K562 (cell line): ENCODE measurements around the gene DEDD. TPM values are rescaled to one million over a fixed set of nuclear protein-coding genes. Genes with fewer than 3 reads are reported as not detected.

Experiments
- AFF4 ChIP-seq: sonication (generic); formaldehyde crosslinking; IDR thresholded peaks from 2 replicates; pipeline ENCODE4 v1.8.0; 2023; ENCODE audit warnings: mild to moderate bottlenecking, missing genetic modification reagents
- ASH1L ChIP-seq: fragments of 450-650 bp; IDR thresholded peaks from 2 replicates; pipeline ENCODE4 v1.6.1; 2018; ENCODE audit warnings: borderline replicate concordance, mild to moderate bottlenecking, low read depth; ENCODE audit not compliant: partially characterized antibody
- GATA2 ChIP-seq: sonication (generic); formaldehyde crosslinking; IDR thresholded peaks from 2 replicates; pipeline ENCODE4 v1.4.0; 2020; ENCODE audit warnings: mild to moderate bottlenecking, missing genetic modification reagents
- NR3C1 ChIP-seq: sonication (generic); formaldehyde crosslinking; IDR thresholded peaks from 2 replicates; pipeline ENCODE4 v1.8.1; 2022; ENCODE audit warnings: missing genetic modification reagents
- PKNOX1 ChIP-seq: fragments of 450-650 bp; IDR thresholded peaks from 2 replicates; pipeline ENCODE4 v1.6.1; 2016
- THAP12 ChIP-seq: fragments of 250-450 bp; sonication (Bioruptor Pico); IDR thresholded peaks from 2 replicates; pipeline ENCODE4 v1.9.0; 2021; ENCODE audit warnings: mild to moderate bottlenecking, inconsistent platforms
- ZKSCAN8 ChIP-seq: fragments of 200-800 bp; sonication (Bioruptor generic); IDR thresholded peaks from 2 replicates; pipeline ENCODE4 v1.6.1; 2016; ENCODE audit warnings: missing genetic modification characterization, missing compliant biosample characterization
- ZNF407 ChIP-seq: fragments of 450-650 bp; IDR thresholded peaks from 2 replicates; pipeline ENCODE4 v1.6.1; 2016; ENCODE audit warnings: low read depth
- polyA plus RNA-seq, 8 experiments: library from polyadenylated mRNA; depleted of rRNA in 4 of 8; stranded (reverse) in 5 of 8; unstranded in 3 of 8; fragments of >200 nt; fragmentation: Nextera tagmentation in 2 of 8; fragmentation: Illumina TruSeq in 1 of 8; extraction: Ambion mirVana in 2 of 8; extraction: Trizol in 1 of 8; gene quantifications; 2 replicates each; pipeline versions ENCODE4 v1.2.1 to v1.2.3, GENCODE V29; 2011 to 2014; ENCODE audit warnings: inconsistent platforms in 1 of 8, missing spikeins in 1 of 8
- total RNA-seq, 7 experiments: library from RNA; depleted of rRNA in 6 of 7; stranded (reverse); fragments of >200 nt in 6 of 7; fragmentation: Illumina TruSeq in 2 of 7; extraction: Trizol in 2 of 7; gene quantifications; 2 replicates each; pipeline versions ENCODE4 v1.2.1 to v1.2.3, GENCODE V29; 2011 to 2021; ENCODE audit warnings: low replicate concordance in 1 of 7

DEDD gene
- total and polyA plus RNA-seq, 9 of the 15 experiments (the other 6 are each of a cell fraction or from before 2014, with no cell fraction given), result 11.6 to 41.0 (median 16.8) TPM

GRCh38 chr1:161159087-161159912, 26.8 kb upstream of the DEDD start, which contains the start of gene USP21 (continued):
- TF ChIP-seq ZNF407 (peak; percentile 45; the same call in 1 of the 2 replicates), GATA2 (CRISPR knock-in tag) (no peak), AFF4 (CRISPR knock-in tag) (peak; percentile 74; the same call in 1 of the 2 replicates), ASH1L (no peak), NR3C1 (CRISPR knock-in tag) (no peak), PKNOX1 (no peak), ZKSCAN8 (CRISPR knock-in tag) (no peak), THAP12 (CRISPR knock-in tag) (0 out of 2 replicates have a peak, but pooled peaks have one; percentile 17)
